Epithelial cell of esophagus (primary cell): Measurements from ENCODE around the gene ZNF18.
"Not testable (repeated sequence)": the region's sequence is repeated elsewhere in the genome, so short reads cannot be mapped to it uniquely, and the experiment has no call there.

Experiments
- DNase-seq: peaks from one replicate; pipeline ENCODE4 v3.0.0; 2010; ENCODE audit warnings: low read depth
- H3K4me3 ChIP-seq: 2 replicates; pipeline ENCODE4 v1.5.1; 2011; ENCODE audit warnings: mild to moderate bottlenecking, low read length, control low read depth
- TF ChIP-seq, protein P1 (sequence below): IDR thresholded peaks from 2 replicates; pipeline ENCODE4 v1.5.1; 2011; ENCODE audit warnings: low read depth, mild to moderate bottlenecking, low read length, control low read depth, inconsistent platforms; ENCODE audit not compliant: insufficient read depth; ENCODE audit errors: missing control alignments

The ZNF18 gene

DNA sequence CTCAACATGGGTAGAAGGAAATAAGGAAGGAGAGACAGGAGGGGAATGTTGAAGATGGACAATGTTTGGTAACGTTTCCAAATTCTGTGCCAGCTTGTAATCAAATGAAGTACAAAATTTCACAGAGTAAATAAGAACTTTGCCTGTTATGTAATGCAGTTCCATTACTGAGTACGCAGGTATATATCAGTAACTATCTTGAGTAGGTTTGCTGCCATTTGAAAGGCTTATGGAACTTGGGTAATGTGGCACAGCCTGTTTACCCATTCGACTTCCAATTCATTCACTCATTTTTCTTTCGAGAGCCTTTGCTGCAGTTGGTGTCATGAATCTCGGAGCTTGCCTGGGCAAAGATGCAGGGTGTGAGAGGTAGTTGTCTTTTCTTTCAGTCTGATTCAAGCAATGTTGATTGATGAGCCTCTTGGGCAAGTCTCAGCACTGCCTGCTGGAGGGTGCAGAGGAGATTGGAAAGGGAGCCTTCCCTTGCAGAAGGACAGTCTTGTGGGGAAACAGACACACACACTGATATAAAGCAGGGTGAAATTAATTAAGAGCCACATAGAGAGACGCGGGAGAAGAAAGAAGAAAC, 53.4 kb downstream of the ZNF18 start:
- no peak overlapping the region for H3K4me3 ChIP-seq
- TF ChIP-seq, protein P1, sequence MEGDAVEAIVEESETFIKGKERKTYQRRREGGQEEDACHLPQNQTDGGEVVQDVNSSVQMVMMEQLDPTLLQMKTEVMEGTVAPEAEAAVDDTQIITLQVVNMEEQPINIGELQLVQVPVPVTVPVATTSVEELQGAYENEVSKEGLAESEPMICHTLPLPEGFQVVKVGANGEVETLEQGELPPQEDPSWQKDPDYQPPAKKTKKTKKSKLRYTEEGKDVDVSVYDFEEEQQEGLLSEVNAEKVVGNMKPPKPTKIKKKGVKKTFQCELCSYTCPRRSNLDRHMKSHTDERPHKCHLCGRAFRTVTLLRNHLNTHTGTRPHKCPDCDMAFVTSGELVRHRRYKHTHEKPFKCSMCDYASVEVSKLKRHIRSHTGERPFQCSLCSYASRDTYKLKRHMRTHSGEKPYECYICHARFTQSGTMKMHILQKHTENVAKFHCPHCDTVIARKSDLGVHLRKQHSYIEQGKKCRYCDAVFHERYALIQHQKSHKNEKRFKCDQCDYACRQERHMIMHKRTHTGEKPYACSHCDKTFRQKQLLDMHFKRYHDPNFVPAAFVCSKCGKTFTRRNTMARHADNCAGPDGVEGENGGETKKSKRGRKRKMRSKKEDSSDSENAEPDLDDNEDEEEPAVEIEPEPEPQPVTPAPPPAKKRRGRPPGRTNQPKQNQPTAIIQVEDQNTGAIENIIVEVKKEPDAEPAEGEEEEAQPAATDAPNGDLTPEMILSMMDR: peak; percentile 18
- peak; percentile 97 for DNase-seq

DNA sequence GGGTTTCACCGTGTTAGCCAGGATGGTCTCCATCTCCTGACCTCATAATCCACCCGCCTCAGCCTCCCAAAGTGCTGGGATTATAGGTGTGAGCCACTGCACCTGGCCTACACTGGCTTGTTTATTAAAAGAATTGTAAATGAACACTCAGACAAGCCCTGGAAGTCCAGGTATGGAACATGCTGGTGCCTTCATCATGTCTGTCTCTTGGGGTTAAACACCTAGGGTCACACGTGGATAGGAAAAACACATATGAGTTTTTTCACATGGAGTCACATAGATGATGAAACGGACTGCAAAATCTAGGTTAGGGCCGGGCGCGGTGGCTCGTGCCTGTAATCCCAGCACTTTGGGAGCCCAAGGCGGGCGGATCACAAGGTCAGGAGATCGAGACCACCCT, 54.2 kb downstream of the ZNF18 start:
- not testable (repeated sequence) for DNase-seq, H3K4me3 ChIP-seq

DNA sequence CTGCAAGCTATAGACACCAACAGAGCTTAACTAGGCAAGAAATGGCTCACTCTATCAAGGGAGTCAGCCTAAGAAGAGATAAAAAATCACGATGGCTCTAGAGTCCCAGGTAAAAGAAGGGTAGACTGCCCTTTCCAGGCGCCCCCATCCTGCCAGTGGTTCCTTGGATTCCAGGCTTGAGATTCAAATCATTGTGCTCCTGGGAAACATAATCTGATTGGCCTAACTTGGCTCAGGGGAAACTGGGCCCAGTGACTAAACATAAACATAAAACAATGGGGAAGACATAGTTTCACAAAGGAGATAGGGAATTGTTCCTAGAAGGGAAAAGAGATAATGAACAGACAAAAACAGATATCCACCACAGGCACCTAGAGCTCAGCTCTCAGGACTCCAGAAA, 56.4 kb downstream of the ZNF18 start:
- DNase-seq: no peak
- no peak overlapping the region for H3K4me3 ChIP-seq
- TF ChIP-seq, protein P1: no peak

DNA sequence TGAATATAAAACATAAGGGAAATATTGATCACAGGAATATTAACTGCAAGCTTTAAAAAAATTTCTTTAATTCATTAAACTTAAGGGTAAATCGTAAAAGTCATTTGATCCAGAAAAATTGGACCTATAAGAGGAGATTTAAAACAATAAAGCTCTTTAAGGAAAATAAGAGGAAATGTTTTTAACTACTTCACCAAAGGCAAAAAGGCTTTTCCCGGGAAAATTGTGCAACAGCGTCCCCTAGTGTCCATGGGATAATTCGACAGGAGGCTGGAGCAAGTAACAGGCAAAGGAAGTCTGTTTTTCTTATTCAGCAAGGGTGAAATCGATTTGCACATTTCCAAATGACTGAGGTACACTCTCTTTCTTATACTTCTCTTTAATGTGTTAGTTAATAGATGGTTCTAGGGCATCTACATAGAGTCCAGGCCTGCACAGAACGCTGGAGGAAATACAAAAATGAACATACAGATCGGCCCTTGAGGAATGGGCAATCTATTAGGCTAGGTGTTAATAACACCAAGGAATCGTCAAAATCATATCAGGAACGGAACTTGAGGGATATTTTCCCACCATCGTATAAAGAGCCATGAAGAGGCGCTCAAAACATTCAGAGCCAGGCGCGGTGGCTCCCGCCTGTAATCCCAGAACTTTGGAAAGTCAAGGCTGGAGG, 61.4 kb downstream of the ZNF18 start:
- H3K4me3 ChIP-seq: no peak overlapping the region
- DNase-seq: peak; percentile 73

DNA sequence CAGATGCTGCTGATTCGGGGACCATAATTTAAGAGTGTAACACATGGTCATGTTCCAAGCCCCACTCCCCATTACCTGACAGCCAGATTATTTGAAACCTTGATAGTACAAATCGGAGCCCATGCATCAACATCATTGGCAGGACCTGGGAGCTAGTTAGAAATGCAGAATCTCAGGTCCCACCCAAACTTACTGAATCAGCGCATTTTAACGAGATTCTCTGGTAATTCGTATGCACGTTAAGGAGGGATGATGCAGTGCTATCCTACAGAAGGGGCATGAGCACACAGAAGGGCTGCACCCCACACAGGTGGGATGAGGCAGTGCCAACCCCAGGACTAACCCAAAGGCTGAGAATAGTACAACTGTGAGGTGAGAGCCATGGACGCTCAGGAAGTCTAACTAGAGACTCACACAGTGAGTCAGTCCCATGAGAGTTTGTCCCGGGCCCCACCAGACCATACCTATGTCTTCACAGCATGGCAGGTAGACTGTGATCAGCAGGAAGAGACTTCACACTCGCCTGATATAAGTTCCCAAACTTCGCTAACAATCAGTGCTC, 64.9 kb downstream of the ZNF18 start:
- DNase-seq: no peak
- no peak overlapping the region for H3K4me3 ChIP-seq
- TF ChIP-seq, protein P1: no peak

More for the DNA sequence above, 61.4 kb downstream of the ZNF18 start:
- TF ChIP-seq, protein P1: peak; percentile 99

DNA sequence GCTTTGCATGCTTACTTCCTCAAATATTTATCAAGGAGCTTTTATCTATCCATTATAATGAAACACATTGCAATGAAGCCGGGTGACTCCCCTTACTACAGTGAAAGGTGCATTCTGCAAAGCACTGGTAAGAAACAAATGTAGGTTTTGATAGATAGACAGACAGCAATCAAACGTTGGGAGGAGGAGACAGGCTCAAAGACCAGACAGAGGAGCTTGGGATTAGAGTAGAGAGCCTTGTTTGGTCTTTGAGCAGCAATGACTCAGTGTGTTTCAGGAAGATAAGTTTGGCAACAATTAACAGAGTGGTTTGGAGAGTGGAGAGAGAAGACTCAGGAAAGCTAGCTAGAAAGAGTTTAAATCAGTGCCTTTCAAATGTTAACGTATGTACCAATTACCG, 68.8 kb downstream of the ZNF18 start:
- peak; percentile 36 for DNase-seq

More for the DNA sequence above, 68.8 kb downstream of the ZNF18 start:
- TF ChIP-seq, protein P1: no peak
- no peak overlapping the region for H3K4me3 ChIP-seq
